CD4-positive, CD25-positive, alpha-beta regulatory T cell (primary cell): ENCODE results near the gene ACAD9. TPM values are rescaled to one million over a fixed set of nuclear protein-coding genes. Genes with fewer than 3 reads are reported as not detected.
"Not testable (repeated sequence)": the region's sequence is repeated elsewhere in the genome, so short reads cannot be mapped to it uniquely, and the experiment has no call there.

Source experiments
- ATAC-seq, 2 donors: fragments of 150-1000 bp; cut with Tn5 transposase; one replicate each; pipeline ENCODE4 v1.10.0; 2021; ENCODE audit warnings: low read depth in 2 of 2, moderate number of reproducible peaks in 2 of 2, moderate library complexity in 1 of 2
- DNase-seq, 3 donors: peaks; one replicate each; pipeline versions ENCODE4 v3.0.0 to v3.0.0-alpha.2; 2012 to 2022; ENCODE audit warnings: mixed read lengths in 1 of 3
- H3K27ac ChIP-seq: one replicate; pipeline ENCODE4 v1.7.0; 2013; ENCODE audit warnings: mild to moderate bottlenecking, low read length; ENCODE audit not compliant: insufficient read depth, poor library complexity, severe bottlenecking
- H3K27me3 ChIP-seq: one replicate; pipeline ENCODE4 v1.7.0; 2013; ENCODE audit warnings: low read length; ENCODE audit not compliant: control insufficient read depth, insufficient read depth
- H3K36me3 ChIP-seq: one replicate; pipeline ENCODE4 v1.7.0; 2013; ENCODE audit warnings: mild to moderate bottlenecking, low read length, moderate library complexity; ENCODE audit not compliant: control insufficient read depth, insufficient read depth
- H3K4me1 ChIP-seq: 2 replicates; pipeline ENCODE4 v1.7.0; 2013; ENCODE audit warnings: mild to moderate bottlenecking, low read length; ENCODE audit not compliant: insufficient read depth, control insufficient read depth, poor library complexity, severe bottlenecking
- H3K4me3 ChIP-seq: one replicate; pipeline ENCODE4 v1.7.0; 2013; ENCODE audit warnings: low read depth, mild to moderate bottlenecking, low read length, moderate library complexity
- H3K9me3 ChIP-seq, 2 experiments: 1 replicate in 1 of 2; 2 replicates in 1 of 2; pipeline ENCODE4 v1.7.0; 2013; ENCODE audit warnings: low read length in 2 of 2, mild to moderate bottlenecking in 1 of 2, moderate library complexity in 1 of 2; ENCODE audit not compliant: control insufficient read depth in 2 of 2
- H3K27ac Mint-ChIP-seq, 3 donors: one replicate each; pipeline ENCODE4 v1.8.0; 2020 to 2022; ENCODE audit warnings: mild to moderate bottlenecking in 3 of 3, mixed read lengths in 3 of 3, moderate library complexity in 2 of 3
- H3K27me3 Mint-ChIP-seq: one replicate; pipeline ENCODE4 v1.8.0; 2022; ENCODE audit warnings: mild to moderate bottlenecking, mixed read lengths
- H3K36me3 Mint-ChIP-seq: one replicate; pipeline ENCODE4 v1.8.0; 2020; ENCODE audit warnings: mixed read lengths
- H3K4me1 Mint-ChIP-seq, 4 donors: one replicate each; pipeline ENCODE4 v1.8.0; 2020 to 2022; ENCODE audit warnings: mixed read lengths in 4 of 4, mild to moderate bottlenecking in 1 of 4
- H3K4me3 Mint-ChIP-seq, 4 donors: one replicate each; pipeline ENCODE4 v1.8.0; 2020 to 2022; ENCODE audit warnings: mild to moderate bottlenecking in 4 of 4, mixed read lengths in 4 of 4, moderate library complexity in 3 of 4
- H3K9me3 Mint-ChIP-seq, 7 donors: one replicate each; pipeline ENCODE4 v1.8.0; 2020 to 2022; ENCODE audit warnings: mixed read lengths in 7 of 7, mild to moderate bottlenecking in 3 of 7, moderate library complexity in 2 of 7
- polyA plus RNA-seq, 4 donors: library from polyadenylated mRNA; unstranded; fragments of 300-500 nt; fragmentation: Illumina TruSeq; gene quantifications; one replicate each; pipeline ENCODE4 v1.2.3, GENCODE V29; 2021
- total RNA-seq: library from RNA; stranded (reverse); gene quantifications from one replicate; pipeline ENCODE4 v1.2.3, GENCODE V29; 2022

The ACAD9 gene
- total and polyA plus RNA-seq, 5 donors from 2014 or later: 18.0 to 46.7 (median 25.1) TPM

DNA sequence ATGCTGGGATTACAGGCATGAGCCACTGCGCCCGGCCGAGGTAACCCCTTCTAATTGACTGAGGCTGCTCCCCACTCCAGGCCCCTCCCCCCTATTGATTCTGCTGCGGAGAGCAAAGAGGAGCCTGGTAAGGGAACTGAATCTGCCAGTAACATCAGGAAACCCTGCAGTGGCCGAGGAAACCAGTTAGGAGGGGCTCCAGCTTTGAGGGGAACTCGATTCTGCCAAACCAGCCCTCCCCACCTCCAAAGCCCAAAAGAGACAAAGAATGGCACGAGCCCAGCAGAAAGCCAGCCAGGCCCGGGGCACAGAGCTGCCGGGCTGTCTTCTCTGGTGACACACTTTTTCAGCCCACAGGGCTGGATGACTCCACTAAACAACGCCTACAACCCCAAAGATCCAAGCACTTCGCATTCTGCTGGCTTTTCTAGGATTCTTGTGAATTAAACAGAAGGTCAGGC is 15.0 kb upstream of the ACAD9 start:
- ATAC-seq: no peak
- no peaks in the 10 kb centered on the region for H3K4me1 ChIP-seq
- Mint-ChIP-seq H3K9me3 (peaks cover 0 to 21% (median 5%) of the 10 kb centered on the region in 7 donors), H3K36me3 (no peaks in the 10 kb centered on the region), H3K4me1 (no peaks in the 10 kb centered on the region), H3K27ac (no peak overlapping the region), H3K4me3 (no peak overlapping the region), H3K27me3 (no peaks in the 10 kb centered on the region)
- DNase-seq: no peak
- no peak overlapping the region for H3K4me3 ChIP-seq
- H3K9me3 ChIP-seq: peaks cover 14 to 20% of the 10 kb centered on the region in 2 experiments
- H3K36me3 ChIP-seq: no peaks in the 10 kb centered on the region
- no peak overlapping the region for H3K27ac ChIP-seq
- H3K27me3 ChIP-seq: no peaks in the 10 kb centered on the region

GRCh38 chr3:128864849-128865804 is 14.3 kb upstream of the ACAD9 start:
- not testable (repeated sequence) for H3K36me3 ChIP-seq, H3K27ac ChIP-seq, H3K36me3 Mint-ChIP-seq, H3K27me3 Mint-ChIP-seq, H3K27ac Mint-ChIP-seq, H3K27me3 ChIP-seq, H3K4me1 ChIP-seq, H3K4me1 Mint-ChIP-seq, H3K4me3 Mint-ChIP-seq, ATAC-seq, H3K4me3 ChIP-seq, DNase-seq
- H3K9me3 Mint-ChIP-seq: peaks cover 0 to 13% (median 5%) of the 10 kb centered on the region in 7 donors
- peaks cover 8 to 13% of the 10 kb centered on the region in 2 experiments for H3K9me3 ChIP-seq

- Mint-ChIP-seq H3K27ac (peak overlapping the region in 1 of 3 donors; percentile 52), H3K9me3 (peaks cover 0 to 5% (median 0%) of the 10 kb centered on the region in 7 donors), H3K4me3 (no peak overlapping the region), H3K4me1 (no peaks in the 10 kb centered on the region), H3K36me3 (no peaks in the 10 kb centered on the region), H3K27me3 (no peaks in the 10 kb centered on the region)
- Histone ChIP-seq H3K27me3 (no peaks in the 10 kb centered on the region), H3K36me3 (no peaks in the 10 kb centered on the region), H3K27ac (no peak overlapping the region), H3K4me1 (no peaks in the 10 kb centered on the region), H3K4me3 (no peak overlapping the region), H3K9me3 (no peaks in the 10 kb centered on the region)
- no peak for DNase-seq
- no peak for ATAC-seq
Measured at GRCh38 chr3:128867200-128868125, 12.0 kb upstream of the ACAD9 start.

DNA sequence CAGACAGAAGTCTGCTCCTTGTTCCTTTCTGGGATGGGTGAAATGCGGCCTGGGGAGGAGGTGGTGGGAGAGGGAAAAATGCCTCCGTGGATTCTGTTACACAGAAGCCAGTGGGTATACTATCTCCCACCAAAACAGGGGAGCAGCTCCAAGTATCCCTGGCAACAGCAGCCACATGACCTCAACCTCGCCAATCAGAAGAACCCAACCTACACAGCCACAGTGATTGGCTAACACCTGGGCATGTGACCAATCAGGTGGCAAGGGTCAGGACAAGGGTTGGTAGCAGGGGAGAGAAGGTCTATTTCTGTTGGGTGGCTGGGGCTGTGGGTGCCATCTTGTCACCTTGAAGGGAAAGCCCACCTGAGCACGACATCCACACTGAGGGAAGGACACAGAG is 9.1 kb upstream of the ACAD9 start:
- Mint-ChIP-seq H3K27ac (no peak overlapping the region), H3K36me3 (no peaks in the 10 kb centered on the region), H3K4me3 (no peak overlapping the region), H3K4me1 (peaks cover 0 to 8% (median 3%) of the 10 kb centered on the region in 4 donors), H3K9me3 (peaks cover 0 to 2% (median 0%) of the 10 kb centered on the region in 7 donors), H3K27me3 (no peaks in the 10 kb centered on the region)
- Histone ChIP-seq H3K27ac (no peak overlapping the region), H3K9me3 (no peaks in the 10 kb centered on the region), H3K4me3 (no peak overlapping the region), H3K4me1 (no peaks in the 10 kb centered on the region), H3K36me3 (no peaks in the 10 kb centered on the region), H3K27me3 (no peaks in the 10 kb centered on the region)
- DNase-seq: no peak
- no peak for ATAC-seq

DNA sequence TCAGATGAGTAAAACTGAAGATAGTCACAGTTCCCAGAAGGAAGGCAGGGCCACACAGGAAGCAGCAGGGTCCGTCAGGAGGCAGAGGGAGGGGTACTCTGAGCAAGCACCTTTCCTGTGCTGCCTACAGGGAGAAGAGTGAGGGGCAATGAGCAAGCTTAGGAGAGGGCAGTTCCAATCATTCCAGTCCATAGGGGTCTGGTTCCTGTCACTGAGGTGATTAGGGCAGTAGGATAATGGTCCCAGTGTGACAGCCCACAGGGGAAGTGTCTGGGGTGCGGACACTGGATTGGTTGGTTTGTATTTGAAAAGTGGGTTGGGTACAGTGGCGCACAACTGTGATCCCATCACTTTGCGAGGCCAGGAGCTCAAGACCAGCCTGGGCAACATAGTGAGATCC is 7.1 kb upstream of the ACAD9 start:
- no peaks in the 10 kb centered on the region for H3K27me3 ChIP-seq
- H3K36me3 Mint-ChIP-seq: no peaks in the 10 kb centered on the region
- H3K27me3 Mint-ChIP-seq: no peaks in the 10 kb centered on the region
- H3K9me3 Mint-ChIP-seq: peaks cover 0 to 2% (median 0%) of the 10 kb centered on the region in 7 donors
- no peak for ATAC-seq
- H3K4me3 Mint-ChIP-seq: no peak overlapping the region
- DNase-seq: no peak
- no peaks in the 10 kb centered on the region for H3K36me3 ChIP-seq
- H3K4me3 ChIP-seq: no peak overlapping the region
- H3K27ac Mint-ChIP-seq: peak overlapping the region in 2 of 3 donors; percentile 13 to 41
- H3K4me1 Mint-ChIP-seq: peaks cover 0 to 13% (median 9%) of the 10 kb centered on the region in 4 donors
- no peaks in the 10 kb centered on the region for H3K9me3 ChIP-seq
- H3K4me1 ChIP-seq: no peaks in the 10 kb centered on the region
- no peak overlapping the region for H3K27ac ChIP-seq

GRCh38 chr3:128872744-128873143 is 6.7 kb upstream of the ACAD9 start:
- no peaks in the 10 kb centered on the region for H3K36me3 ChIP-seq
- Mint-ChIP-seq H3K4me3 (no peak overlapping the region), H3K4me1 (peaks cover 0 to 17% (median 12%) of the 10 kb centered on the region in 4 donors), H3K36me3 (no peaks in the 10 kb centered on the region), H3K9me3 (no peaks in the 10 kb centered on the region), H3K27ac (peak overlapping the region in 1 of 3 donors; percentile 41), H3K27me3 (no peaks in the 10 kb centered on the region)
- H3K4me1 ChIP-seq: no peaks in the 10 kb centered on the region
- DNase-seq (no peak), ATAC-seq (no peak)
- H3K27ac ChIP-seq: no peak overlapping the region
- no peaks in the 10 kb centered on the region for H3K9me3 ChIP-seq
- H3K27me3 ChIP-seq: no peaks in the 10 kb centered on the region
- no peak overlapping the region for H3K4me3 ChIP-seq

GRCh38 chr3:128873244-128874022 is 6.0 kb upstream of the ACAD9 start:
- H3K4me1 ChIP-seq: peaks cover 6% of the 10 kb centered on the region
- H3K27ac ChIP-seq: no peak overlapping the region
- Mint-ChIP-seq H3K36me3 (no peaks in the 10 kb centered on the region), H3K4me1 (peaks cover 0 to 24% (median 15%) of the 10 kb centered on the region in 4 donors), H3K27ac (peak overlapping the region in 1 of 3 donors; percentile 7), H3K27me3 (no peaks in the 10 kb centered on the region), H3K9me3 (no peaks in the 10 kb centered on the region), H3K4me3 (no peak overlapping the region)
- DNase-seq (no peak), ATAC-seq (no peak)
- H3K4me3 ChIP-seq: no peak overlapping the region
- H3K36me3 ChIP-seq: no peaks in the 10 kb centered on the region
- H3K9me3 ChIP-seq: no peaks in the 10 kb centered on the region
- H3K27me3 ChIP-seq: no peaks in the 10 kb centered on the region
